HL-60 (cell line): ENCODE measurements around the gene SFXN5.

Experiments
- CTCF ChIP-seq: IDR thresholded peaks from one replicate; pipeline ENCODE4 v1.5.1; 2011; ENCODE audit warnings: low read length, control low read depth, inconsistent platforms; ENCODE audit not compliant: insufficient read depth
- GABPA ChIP-seq: IDR thresholded peaks from 2 replicates; pipeline ENCODE4 v1.6.1; 2012; ENCODE audit warnings: low read depth
- POLR2AphosphoS5 ChIP-seq: IDR thresholded peaks from 2 replicates; pipeline ENCODE4 v1.6.1; 2012; ENCODE audit warnings: low read depth
- SPI1 ChIP-seq: IDR thresholded peaks from 2 replicates; pipeline ENCODE4 v1.6.1; 2012; ENCODE audit warnings: low read depth, mild to moderate bottlenecking, borderline replicate concordance
- TF ChIP-seq, protein P1 (sequence below): IDR thresholded peaks from 2 replicates; pipeline ENCODE4 v1.6.1; 2012; ENCODE audit warnings: low read depth; ENCODE audit not compliant: insufficient replicate concordance

- no peak for TF ChIP-seq CTCF
- no peak; the same call in none of the 2 replicates for TF ChIP-seq POLR2AphosphoS5
- TF ChIP-seq, protein P1, sequence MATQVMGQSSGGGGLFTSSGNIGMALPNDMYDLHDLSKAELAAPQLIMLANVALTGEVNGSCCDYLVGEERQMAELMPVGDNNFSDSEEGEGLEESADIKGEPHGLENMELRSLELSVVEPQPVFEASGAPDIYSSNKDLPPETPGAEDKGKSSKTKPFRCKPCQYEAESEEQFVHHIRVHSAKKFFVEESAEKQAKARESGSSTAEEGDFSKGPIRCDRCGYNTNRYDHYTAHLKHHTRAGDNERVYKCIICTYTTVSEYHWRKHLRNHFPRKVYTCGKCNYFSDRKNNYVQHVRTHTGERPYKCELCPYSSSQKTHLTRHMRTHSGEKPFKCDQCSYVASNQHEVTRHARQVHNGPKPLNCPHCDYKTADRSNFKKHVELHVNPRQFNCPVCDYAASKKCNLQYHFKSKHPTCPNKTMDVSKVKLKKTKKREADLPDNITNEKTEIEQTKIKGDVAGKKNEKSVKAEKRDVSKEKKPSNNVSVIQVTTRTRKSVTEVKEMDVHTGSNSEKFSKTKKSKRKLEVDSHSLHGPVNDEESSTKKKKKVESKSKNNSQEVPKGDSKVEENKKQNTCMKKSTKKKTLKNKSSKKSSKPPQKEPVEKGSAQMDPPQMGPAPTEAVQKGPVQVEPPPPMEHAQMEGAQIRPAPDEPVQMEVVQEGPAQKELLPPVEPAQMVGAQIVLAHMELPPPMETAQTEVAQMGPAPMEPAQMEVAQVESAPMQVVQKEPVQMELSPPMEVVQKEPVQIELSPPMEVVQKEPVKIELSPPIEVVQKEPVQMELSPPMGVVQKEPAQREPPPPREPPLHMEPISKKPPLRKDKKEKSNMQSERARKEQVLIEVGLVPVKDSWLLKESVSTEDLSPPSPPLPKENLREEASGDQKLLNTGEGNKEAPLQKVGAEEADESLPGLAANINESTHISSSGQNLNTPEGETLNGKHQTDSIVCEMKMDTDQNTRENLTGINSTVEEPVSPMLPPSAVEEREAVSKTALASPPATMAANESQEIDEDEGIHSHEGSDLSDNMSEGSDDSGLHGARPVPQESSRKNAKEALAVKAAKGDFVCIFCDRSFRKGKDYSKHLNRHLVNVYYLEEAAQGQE = no peak
- no peak for TF ChIP-seq GABPA
- TF ChIP-seq SPI1 = no peak
These were observed 711 bp downstream of the SFXN5 start for GRCh38 chr2:73070643-73071359.
